WERI-Rb-1 (cell line): ENCODE data around the gene HEG1.
A peak's percentile ranks its signal among the peaks of the same experiment; 100 is the strongest.

Experiments used
- DNase-seq: peaks from one replicate; pipeline ENCODE4 v3.0.0-alpha.2; 2020
- H3K27ac ChIP-seq: fragments of 250-450 bp; sonication (Bioruptor Pico); 2 replicates; pipeline ENCODE4 v1.5.1; 2020; ENCODE audit warnings: mild to moderate bottlenecking, moderate library complexity
- H3K27me3 ChIP-seq: fragments of 250-450 bp; sonication (Bioruptor Pico); 2 replicates; pipeline ENCODE4 v1.5.1; 2021; ENCODE audit warnings: mild to moderate bottlenecking, low read depth, moderate library complexity; ENCODE audit not compliant: insufficient read depth, severe bottlenecking
- H3K36me3 ChIP-seq: fragments of 250-450 bp; sonication (Bioruptor Pico); 2 replicates; pipeline ENCODE4 v1.5.1; 2020; ENCODE audit warnings: mild to moderate bottlenecking, moderate library complexity
- H3K4me3 ChIP-seq: 2 replicates; pipeline ENCODE4 v1.5.1; 2011; ENCODE audit warnings: low read depth, mild to moderate bottlenecking, control low read depth, low read length
- H3K9me3 ChIP-seq: fragments of 250-450 bp; sonication (Bioruptor Pico); 2 replicates; pipeline ENCODE4 v1.5.1; 2021; ENCODE audit warnings: mild to moderate bottlenecking, moderate library complexity; ENCODE audit not compliant: severe bottlenecking
- TF ChIP-seq, protein P1 (sequence below): IDR thresholded peaks from 2 replicates; pipeline ENCODE4 v1.5.1; 2011; ENCODE audit warnings: low read depth, mild to moderate bottlenecking, control low read depth, inconsistent platforms, low read length

Gene HEG1

DNA sequence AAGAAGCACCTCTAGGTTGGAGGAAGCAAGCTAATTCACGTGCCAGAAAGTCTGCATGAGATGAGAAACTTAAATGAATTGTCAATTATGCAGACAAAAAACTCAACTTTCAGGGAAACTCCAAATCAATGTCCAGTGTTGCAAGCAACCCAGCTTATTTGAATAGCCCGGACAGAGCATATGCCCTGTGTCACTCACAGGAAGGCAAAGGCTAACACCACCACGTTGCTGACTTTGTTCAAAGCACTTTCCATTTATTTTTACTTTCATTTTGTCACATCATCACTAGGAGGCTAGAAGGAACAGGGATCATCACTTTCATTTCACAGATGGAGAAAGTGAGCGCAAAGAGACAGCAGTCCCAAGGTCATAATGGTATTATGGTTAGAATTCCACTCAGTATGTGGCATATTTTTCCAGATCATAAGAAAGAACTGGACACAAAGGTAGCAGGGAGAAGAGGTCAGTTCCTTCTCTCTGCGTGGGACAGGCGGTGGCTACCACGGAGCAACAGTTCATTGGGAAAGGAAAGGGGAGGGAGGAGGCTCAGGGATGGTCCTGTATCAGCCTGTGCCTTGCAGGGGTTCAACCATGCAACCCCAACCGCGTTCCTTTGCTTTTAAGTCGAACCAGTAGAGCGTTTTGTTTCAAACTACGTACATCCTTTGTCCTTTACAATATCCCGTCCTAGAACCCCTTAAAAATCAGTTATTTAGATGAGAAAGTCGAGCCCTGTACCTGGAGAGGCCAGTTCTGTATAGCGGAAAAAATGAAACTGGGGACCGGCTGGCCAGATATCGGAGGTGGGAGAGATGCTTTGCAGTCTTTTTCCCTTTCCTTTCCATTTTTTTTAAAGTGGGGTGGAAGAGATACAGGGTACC lies 1.1 kb downstream of the HEG1 start:
- no peaks in the 10 kb centered on the region for H3K27me3 ChIP-seq
- peak overlapping the region; percentile 93 for H3K4me3 ChIP-seq
- peak overlapping the region; percentile 89 for H3K27ac ChIP-seq
- DNase-seq, result no peak
- peaks cover 48% of the 10 kb centered on the region for H3K36me3 ChIP-seq
- TF ChIP-seq, protein P1, sequence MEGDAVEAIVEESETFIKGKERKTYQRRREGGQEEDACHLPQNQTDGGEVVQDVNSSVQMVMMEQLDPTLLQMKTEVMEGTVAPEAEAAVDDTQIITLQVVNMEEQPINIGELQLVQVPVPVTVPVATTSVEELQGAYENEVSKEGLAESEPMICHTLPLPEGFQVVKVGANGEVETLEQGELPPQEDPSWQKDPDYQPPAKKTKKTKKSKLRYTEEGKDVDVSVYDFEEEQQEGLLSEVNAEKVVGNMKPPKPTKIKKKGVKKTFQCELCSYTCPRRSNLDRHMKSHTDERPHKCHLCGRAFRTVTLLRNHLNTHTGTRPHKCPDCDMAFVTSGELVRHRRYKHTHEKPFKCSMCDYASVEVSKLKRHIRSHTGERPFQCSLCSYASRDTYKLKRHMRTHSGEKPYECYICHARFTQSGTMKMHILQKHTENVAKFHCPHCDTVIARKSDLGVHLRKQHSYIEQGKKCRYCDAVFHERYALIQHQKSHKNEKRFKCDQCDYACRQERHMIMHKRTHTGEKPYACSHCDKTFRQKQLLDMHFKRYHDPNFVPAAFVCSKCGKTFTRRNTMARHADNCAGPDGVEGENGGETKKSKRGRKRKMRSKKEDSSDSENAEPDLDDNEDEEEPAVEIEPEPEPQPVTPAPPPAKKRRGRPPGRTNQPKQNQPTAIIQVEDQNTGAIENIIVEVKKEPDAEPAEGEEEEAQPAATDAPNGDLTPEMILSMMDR, result no peak
- no peaks in the 10 kb centered on the region for H3K9me3 ChIP-seq

DNA sequence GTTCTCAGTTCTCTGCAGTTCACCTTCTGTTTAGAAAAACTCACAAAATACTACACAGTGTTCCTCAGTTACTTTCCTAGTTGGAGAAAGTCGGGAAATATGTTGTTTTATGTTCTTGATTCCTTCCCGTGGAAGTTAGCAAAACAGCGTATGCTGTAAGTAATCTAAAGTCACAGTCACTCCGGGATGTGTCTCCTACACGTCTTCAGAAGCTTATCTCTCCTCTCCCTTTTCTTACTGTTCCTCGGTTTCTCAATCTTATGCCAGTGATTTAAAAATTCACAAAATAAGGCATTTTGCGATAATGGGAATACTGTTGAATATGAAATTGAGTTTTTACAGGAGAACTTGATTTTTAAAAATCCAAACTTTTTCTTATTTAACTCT lies 1.7 kb downstream of the HEG1 start:
- peaks cover 54% of the 10 kb centered on the region for H3K36me3 ChIP-seq
- H3K27me3 ChIP-seq, result no peaks in the 10 kb centered on the region
- peak overlapping the region; percentile 93 for H3K4me3 ChIP-seq
- peak overlapping the region; percentile 89 for H3K27ac ChIP-seq
- H3K9me3 ChIP-seq, result no peaks in the 10 kb centered on the region
- DNase-seq, result no peak
- TF ChIP-seq, protein P1, result no peak

DNA sequence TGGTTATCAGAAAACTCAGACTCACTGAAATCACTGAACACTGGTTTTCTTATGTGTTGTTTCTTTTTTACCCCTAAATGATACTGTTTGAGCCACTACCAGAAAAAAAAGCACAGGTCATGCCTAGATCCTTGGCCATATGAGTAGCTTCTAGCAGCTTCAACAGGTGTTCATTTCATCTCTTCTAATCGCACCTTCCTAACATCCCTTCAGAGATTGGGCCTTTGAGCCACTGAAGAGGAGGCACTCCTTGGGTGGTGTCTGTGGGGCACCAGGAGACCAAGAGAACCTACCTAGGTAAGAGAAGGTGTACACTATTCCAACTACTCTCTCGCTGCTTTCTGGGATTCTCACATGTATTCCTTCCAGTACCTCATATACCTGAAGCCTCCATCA lies 2.5 kb downstream of the HEG1 start:
- Histone ChIP-seq H3K27me3 (no peaks in the 10 kb centered on the region), H3K4me3 (peak overlapping the region; percentile 93), H3K36me3 (peaks cover 54% of the 10 kb centered on the region), H3K9me3 (no peaks in the 10 kb centered on the region), H3K27ac (peak overlapping the region; percentile 89)
- TF ChIP-seq, protein P1, result no peak
- DNase-seq, result no peak

DNA sequence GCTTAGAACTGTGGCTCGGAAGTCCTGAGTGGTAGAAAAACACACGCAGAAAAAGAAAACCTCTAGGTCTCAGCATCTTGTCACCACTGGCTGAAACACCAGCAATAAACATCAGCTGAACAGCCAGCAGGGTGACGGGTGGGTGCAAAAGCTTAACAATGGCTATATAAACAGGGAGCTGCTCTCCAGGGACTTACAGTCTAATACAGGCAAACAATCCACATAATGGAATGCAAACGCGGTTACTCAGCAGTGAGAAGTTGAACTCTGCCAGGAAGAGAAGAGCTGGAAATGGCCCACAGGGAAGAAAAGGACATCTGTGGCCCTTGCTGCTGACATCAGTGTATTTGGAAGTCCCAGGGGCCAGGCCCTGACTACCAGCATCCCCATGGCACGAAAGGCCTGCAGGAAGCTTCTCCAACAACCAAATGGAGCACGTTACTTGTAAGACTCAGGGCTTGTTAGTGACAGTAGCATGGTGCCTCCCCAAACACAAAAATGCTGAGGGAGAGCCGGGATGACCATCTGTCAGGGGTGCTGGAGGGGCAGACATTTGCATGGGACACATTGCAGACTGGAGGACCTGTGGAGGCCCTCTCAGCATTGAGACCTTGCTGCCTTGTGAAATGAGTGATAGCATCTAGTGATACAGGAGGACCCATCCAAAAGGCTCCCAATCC lies 3.0 kb downstream of the HEG1 start:
- H3K27ac ChIP-seq, result peak overlapping the region; percentile 89
- peak overlapping the region; percentile 93 for H3K4me3 ChIP-seq
- H3K9me3 ChIP-seq, result no peaks in the 10 kb centered on the region
- peaks cover 59% of the 10 kb centered on the region for H3K36me3 ChIP-seq
- DNase-seq, result no peak
- TF ChIP-seq, protein P1, result no peak
- H3K27me3 ChIP-seq, result no peaks in the 10 kb centered on the region

DNA sequence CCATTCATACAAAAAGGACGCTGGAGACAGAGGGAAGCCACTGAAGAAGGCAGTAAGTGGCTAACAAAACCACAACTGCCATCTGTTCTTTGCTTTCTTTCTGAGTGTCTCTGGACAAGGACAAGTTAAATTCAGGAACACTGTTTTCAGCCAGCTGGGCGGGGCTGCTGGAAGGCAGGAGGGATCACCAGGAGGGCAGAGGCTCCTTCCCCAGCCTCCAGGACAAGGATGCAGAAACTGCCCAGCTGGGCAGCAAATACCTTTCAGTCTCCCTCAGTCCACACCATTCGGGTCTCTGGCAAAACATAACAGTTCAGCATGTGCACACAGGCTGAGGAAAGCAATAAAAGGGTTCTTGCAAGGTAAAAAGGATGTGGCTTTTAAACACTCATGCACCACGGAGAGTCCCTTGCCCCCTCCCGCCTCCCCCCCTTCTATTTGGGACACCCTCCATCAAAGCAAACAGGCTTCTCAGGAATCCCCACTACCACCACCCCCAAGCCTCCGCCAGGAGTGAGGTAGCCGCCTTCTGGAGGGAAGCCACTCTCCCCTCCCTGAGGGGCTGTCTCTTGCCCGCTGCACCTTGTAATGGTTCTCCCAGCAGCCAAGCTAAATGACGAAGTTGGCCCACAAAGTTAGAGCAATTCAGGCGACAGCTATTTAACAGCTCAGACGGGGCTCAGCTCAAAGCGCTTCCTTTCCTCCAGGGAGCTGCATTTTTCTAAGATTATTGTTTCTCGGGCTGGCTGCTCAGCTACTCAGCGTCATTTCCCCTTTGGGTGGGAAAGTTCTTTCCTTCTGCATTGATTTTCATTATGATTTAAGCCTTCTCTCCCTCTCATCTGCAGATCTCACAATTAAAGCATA lies 3.8 kb downstream of the HEG1 start:
- TF ChIP-seq, protein P1, result no peak
- DNase-seq, result peak; percentile 72
- peak overlapping the region; percentile 89 for H3K27ac ChIP-seq
- peaks cover 68% of the 10 kb centered on the region for H3K36me3 ChIP-seq
- no peaks in the 10 kb centered on the region for H3K9me3 ChIP-seq
- peak overlapping the region; percentile 93 for H3K4me3 ChIP-seq
- H3K27me3 ChIP-seq, result no peaks in the 10 kb centered on the region
